GM19351 (cell line): ENCODE data around the gene PTPRK.

Experiments
- ATAC-seq: cut with Tn5 transposase; IDR thresholded peaks from one replicate; pipeline ENCODE4 v1.9.1; 2021; ENCODE audit warnings: mild to moderate bottlenecking, moderate library complexity; ENCODE audit not compliant: unreplicated experiment

The PTPRK gene

DNA sequence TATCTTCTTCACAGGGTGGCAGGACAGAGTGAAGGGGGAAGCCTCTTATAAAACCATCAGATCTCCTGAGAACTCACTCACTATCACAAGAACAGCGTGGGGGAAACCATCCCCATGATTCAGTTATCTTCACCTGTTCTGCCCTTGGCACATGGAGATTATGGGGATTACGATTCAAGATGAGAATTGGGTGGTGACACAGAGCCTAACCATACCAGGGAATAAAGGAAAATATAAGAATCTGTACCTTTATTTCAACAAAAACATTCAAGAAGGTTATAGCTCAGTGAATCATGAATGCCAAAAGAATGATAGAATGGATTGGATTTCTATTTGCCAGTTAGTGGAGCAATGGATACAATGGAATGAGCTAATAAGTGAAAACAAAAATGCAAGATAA, 214.4 kb downstream of the PTPRK start:
- no peak for ATAC-seq

- ATAC-seq = no peak
Observed at GRCh38 chr6:128305228-128305627, 215.2 kb downstream of the PTPRK start.

DNA sequence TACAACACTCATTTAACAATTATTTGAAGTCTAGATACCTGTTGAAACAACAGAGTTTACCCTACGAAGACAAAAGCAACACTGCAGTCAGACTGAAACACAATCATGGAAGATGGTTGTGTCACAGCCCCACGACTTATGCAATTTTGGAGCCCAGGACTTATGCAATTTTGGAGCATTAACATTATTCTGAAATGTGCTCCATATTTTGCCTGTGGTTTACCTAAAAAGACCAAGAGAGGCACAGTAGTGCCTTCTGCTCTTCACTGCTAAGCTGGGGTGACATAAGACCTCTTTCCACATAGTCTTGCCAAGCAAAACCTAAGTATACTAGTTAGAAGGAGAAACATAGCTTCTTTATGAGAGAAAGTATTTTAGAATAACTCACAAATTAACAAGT, 216.5 kb downstream of the PTPRK start:
- ATAC-seq = no peak

- no peak for ATAC-seq
Observed at GRCh38 chr6:128302942-128303341, 217.5 kb downstream of the PTPRK start.

DNA sequence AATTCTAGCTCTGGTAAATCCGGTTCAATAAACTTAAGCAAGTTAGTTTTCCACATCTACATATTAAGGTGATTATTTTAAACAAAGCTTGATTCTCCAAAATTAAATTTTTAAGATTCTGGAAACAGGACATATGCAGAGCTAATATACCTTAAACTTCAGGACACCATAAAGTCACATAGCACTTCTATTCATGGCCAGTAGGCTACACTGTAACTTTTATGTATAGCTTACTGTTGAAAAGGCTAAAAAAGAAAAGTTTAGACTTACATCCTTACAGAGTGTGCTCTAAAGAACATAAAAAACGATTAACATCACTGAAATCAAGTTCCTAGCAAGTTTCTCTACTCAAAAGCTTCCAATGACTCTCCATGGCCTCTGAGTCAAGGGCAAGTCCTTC, 224.7 kb downstream of the PTPRK start:
- no peak for ATAC-seq

GRCh38 chr6:128290221-128290620, 230.2 kb downstream of the PTPRK start:
- no peak for ATAC-seq

DNA sequence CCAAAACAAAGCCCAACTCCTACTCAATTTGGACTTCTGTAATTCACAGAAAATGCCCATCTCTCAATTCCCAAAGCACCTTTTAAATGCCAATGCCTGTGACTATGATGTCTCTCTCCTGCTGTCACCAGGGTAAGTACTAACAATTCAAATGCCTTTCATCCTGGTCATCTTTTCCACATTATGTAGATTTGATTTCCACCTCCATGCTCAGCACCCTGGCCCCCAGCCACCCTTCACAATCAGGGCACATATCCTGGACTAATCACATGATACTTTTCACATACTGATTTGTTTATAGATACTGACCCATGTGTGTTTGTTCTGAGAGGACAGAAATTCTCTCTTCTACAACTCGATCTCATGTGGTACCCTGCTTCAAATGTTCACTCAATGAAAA, 236.3 kb downstream of the PTPRK start:
- ATAC-seq = no peak

DNA sequence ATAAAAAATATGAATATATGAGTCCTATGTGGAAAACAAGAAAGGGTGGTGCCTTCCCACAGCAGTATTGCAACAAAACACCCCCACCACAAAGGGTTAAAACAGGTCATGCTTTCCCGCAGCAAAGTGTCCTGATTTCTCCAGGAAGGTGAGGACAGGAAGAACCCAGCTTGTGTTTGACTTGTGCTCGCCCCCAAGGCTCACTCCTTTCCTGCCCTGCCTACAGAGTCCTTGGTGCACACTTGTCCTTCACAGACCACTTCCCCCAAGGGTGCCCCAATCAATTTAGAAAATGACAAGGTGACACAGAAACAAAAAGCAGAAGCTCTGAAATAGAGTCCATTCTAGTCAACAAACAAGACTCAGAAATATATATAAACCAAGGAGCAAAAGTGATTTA, 237.4 kb downstream of the PTPRK start:
- no peak for ATAC-seq

GRCh38 chr6:128280960-128281359, 239.4 kb downstream of the PTPRK start:
- ATAC-seq = no peak

DNA sequence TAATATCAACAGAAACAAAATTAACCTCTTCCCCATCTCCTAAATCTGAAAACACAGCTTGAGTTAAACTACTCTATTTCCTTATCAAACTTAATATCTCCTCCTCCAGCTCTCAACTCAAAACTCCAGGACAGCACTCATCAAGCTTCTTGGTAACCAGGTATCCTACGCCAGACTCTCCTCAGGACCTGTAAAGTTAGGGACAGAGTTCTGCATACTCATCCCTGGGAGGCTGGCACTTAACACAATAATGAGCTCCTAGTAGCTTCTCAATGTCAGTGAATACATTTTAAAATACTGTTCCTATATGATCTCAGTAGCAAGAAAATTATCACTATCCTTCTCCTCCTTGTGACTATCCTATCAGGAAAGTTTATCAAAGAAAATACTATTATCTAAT, 240.3 kb downstream of the PTPRK start:
- no peak for ATAC-seq

GRCh38 chr6:128278836-128279235, 241.6 kb downstream of the PTPRK start:
- no peak for ATAC-seq

- ATAC-seq = no peak
Observed at GRCh38 chr6:128277379-128277778, 243.0 kb downstream of the PTPRK start.

GRCh38 chr6:128276311-128276710, 244.1 kb downstream of the PTPRK start:
- no peak for ATAC-seq

- no peak for ATAC-seq
Observed at GRCh38 chr6:128275681-128276080, 244.7 kb downstream of the PTPRK start.

DNA sequence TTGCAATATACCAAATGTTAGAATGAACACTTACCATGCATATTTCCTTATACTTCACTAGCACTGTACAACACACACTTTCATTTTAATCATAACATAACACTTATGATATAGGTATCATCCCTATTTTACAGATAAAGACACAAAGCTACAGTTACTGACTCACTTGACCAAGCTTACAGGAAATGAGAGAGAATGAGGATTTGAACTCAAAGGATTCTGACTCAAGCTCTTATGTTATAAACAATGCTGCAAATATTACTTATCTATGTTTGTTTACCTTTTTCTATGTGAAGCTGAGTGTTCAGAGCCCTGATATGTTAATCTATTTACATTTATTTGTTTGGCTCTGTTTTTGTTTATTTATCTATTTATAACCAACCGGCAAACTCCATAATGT, 245.4 kb downstream of the PTPRK start:
- no peak for ATAC-seq

DNA sequence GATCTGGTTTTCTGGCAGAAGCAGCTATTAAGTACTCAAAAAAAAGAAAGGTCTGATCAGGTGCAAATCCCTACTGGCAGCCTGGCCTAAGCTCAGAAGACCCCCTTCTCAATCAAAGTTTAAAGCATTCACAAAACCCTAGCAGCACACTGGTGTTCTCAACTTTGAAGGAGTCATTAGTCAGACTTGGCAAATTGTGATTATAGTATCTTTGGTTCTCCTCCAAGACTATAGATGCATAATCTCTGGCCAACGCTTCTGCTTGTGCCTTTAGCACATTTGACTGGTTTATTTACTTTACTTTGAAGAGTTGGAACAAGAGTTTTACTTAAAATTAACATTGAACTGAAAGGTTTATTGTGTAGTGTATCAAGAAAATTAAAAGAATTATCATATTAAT, 248.9 kb downstream of the PTPRK start:
- ATAC-seq = no peak

GRCh38 chr6:128271011-128271410, 249.4 kb downstream of the PTPRK start:
- ATAC-seq = no peak

DNA sequence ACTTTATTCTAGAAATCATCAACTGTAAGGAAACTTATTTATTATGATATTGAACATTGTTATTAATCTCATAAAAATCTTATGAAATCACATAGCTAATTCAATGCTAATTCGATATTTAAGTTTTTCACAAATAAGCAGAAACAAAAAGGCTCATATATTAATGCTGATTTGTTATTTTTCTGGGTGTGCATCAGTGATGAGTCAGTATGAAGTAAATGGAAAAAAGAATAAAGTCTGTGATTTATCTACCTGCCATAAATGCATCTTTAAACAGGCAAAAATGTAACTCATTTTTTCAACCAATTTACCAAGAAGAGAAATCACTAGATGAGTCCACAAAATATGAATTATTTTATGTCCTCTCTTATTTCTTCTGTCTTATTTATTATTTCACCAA, 253.5 kb downstream of the PTPRK start:
- ATAC-seq = no peak

GRCh38 chr6:128265706-128266105, 254.7 kb downstream of the PTPRK start:
- ATAC-seq = no peak

- ATAC-seq = peak; percentile 52
Observed at GRCh38 chr6:128259730-128260685, 260.4 kb downstream of the PTPRK start.

- ATAC-seq = peak; percentile 92
Observed at GRCh38 chr6:128259029-128259724, 261.2 kb downstream of the PTPRK start.

- ATAC-seq = no peak
Observed at GRCh38 chr6:128256095-128256494, 264.3 kb downstream of the PTPRK start.
